HL-60 (cell line): Measurements from ENCODE around the gene BRD3.

Experiments used
- CTCF ChIP-seq: IDR thresholded peaks from one replicate; pipeline ENCODE4 v1.5.1; 2011; ENCODE audit warnings: low read length, control low read depth, inconsistent platforms; ENCODE audit not compliant: insufficient read depth
- GABPA ChIP-seq: IDR thresholded peaks from 2 replicates; pipeline ENCODE4 v1.6.1; 2012; ENCODE audit warnings: low read depth
- POLR2AphosphoS5 ChIP-seq: IDR thresholded peaks from 2 replicates; pipeline ENCODE4 v1.6.1; 2012; ENCODE audit warnings: low read depth
- REST ChIP-seq: IDR thresholded peaks from 2 replicates; pipeline ENCODE4 v1.6.1; 2012; ENCODE audit warnings: low read depth; ENCODE audit not compliant: insufficient replicate concordance
- SPI1 ChIP-seq: IDR thresholded peaks from 2 replicates; pipeline ENCODE4 v1.6.1; 2012; ENCODE audit warnings: low read depth, mild to moderate bottlenecking, borderline replicate concordance

- no peak for TF ChIP-seq CTCF
- TF ChIP-seq REST = no peak
- no peak for TF ChIP-seq GABPA
- no peak for TF ChIP-seq POLR2AphosphoS5
- TF ChIP-seq SPI1 = no peak
Measured at GRCh38 chr9:134064711-134065110, 3.1 kb downstream of the BRD3 start.
